NCI-H1694 (cell line): ENCODE measurements around the gene TNNT2.

Experiments used
- DNase-seq: peaks from one replicate; lab custom pipeline; 2025; lab: John Stamatoyannopoulos, UW

TNNT2 gene

DNA sequence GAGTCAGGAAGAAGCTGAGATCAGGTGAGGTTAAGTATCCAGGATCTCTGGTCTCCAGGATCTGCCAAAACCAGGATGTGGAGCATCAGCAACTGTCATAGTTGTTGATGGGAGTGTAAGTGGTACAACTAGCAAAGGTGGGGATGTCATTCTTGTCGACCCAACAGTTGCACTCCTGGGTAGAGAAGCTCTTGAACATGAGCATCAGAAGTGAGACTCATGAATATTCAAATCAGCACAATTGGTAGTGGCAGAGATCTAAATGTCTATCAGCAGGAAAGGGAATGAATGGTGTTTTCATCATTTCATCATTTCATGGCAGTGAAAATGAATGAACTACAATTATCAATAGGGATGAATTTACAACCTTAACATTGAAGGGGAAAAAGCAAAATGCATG is 25.9 kb upstream of the TNNT2 start:
- no peak for DNase-seq

DNA sequence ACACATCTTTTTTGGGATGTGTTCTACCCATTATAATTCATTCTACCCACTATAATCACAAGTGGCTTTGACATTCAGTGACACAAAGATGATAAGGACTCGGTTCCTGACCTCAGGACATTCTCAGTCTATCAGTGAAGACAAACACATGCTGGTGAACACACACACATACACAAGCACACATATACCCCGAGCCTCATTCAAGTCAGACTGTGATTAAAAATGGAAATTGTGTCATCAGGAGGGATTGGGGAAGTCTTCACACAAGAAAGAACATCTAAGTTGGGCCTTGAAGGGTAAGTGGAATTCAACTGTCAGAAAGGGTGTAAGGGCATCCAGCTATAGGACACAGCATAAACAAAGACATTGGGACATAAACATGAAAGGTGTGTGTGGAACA is 24.2 kb upstream of the TNNT2 start:
- no peak for DNase-seq

GRCh38 chr1:201400852-201401230 is 23.4 kb upstream of the TNNT2 start:
- DNase-seq = no peak

DNA sequence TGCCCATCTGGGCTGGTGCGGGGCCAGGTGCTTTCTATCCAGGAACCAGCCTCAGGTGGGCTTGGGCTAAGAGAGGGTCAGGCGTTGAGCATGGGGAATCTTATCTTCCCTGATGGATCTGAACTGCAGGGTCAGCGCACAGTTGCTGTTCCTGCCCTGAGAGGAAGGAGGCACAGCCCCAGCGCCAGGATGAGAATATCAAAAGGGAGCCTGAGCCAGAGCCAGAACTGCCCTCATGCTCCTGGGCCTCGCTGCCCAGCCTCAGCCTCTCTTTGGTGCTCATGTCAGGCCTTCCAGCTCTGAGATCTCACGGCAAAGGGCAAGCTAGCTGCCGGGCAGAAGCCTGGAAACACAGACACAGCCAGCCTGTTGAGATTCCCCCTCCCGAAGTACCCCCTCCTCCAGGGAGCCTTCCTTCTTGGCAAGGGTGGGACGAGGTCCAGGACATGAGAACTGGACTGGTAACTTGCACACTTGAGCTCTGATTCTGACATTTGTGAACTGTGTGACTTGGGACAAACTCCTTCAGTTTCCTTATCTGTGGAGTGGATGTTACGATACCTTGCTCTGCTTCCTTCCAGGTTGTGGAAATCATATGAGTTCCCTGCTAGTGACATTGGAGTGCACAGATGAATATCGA is 22.9 kb upstream of the TNNT2 start:
- DNase-seq = no peak

DNA sequence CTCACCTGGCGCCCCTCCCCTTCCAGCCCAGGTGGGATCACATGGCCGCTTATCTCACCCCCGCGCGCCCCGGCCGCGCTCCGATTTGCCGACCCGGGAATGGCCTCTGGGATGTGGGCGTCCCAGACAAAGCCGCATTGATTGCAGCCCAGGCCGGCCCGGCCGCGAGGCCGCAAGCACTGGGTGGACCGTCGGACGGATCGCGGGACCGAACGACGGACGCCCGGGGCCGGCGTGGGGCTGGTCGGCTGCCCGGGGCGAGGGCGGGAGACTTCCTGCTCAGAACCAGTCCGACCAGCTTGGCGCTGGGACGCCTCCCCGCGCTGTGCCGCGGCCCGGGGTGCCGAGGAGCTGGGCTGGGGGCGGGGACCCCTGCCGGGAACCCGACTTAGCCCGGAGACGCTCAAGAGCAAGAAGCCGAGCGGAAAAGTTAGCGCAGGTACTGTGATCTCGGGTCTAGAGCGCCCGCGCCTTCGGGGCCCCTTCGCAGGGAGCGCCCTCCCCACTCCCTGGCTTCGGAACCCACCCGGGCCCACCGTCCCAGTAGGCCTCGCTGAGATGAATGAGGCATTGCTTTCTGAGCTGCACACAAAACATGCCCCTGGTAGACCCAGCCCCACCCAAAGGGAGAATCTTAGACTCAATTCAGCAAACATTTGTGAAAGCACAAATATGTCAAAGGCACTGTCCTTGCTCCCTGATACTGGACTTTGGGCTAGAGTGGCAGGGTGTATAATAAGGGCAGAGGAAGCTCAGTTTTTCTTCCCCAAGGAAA is 22.1 kb upstream of the TNNT2 start:
- DNase-seq = no peak

DNA sequence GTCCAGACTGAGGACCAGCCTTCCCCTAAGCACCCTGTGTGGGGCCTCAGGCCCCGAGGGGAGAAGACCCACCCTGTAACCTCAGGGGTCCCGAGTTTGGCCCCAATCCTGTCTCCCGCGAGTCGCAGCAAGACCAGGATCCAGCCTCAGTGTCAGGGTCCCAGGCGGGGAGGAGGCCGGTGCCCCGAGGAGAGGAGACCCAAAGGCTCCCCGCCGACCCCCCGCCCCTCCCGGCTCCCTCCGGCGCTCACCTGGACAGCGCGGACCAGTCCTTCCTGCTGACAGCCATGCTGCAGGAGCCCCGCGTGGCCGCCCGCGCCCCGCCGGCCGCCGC is 21.5 kb upstream of the TNNT2 start, which contains the start of gene LAD1:
Gene LAD1, minus strand, starts transcription at position 307 of the 334 bp plus-strand sequence. Its CDS starts 18 bp downstream, at position 289.
- no peak for DNase-seq

- no peak for DNase-seq
Measured at GRCh38 chr1:201397675-201398074, 20.2 kb upstream of the TNNT2 start.

DNA sequence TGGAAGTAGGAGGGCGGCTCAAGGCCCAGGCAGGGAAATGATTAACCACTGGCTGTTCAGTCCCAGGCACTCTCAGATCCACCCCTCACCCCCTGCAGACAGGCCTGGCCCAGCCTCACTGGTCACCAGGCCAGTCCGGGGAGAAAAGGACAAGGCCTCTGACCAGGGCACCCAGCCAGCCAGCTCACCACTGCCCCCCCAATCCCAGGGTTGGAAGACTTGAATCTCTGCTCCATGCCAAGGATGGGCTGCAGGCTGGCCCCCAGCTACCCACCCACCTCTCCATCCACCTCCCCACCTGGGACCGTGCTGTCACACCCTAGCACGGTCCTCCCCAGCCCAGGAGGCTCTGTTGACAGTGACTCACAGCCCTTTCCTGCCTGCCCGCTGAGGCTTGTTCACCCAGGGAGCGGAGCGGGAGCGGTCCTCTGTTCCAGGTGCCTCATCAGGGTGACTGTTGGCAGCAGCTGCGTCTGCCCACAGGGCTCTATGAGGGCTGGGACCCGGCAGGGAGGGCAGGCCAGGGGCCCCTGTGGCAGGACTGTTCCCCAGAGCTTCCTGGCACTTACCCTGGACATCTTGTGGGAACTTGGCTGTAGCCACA is 19.5 kb upstream of the TNNT2 start:
- DNase-seq = no peak

- DNase-seq = no peak
Measured at GRCh38 chr1:201395936-201396335, 18.5 kb upstream of the TNNT2 start.

GRCh38 chr1:201394591-201394990 is 17.1 kb upstream of the TNNT2 start:
- no peak for DNase-seq

- no peak for DNase-seq
Measured at GRCh38 chr1:201393076-201393475, 15.6 kb upstream of the TNNT2 start.

DNA sequence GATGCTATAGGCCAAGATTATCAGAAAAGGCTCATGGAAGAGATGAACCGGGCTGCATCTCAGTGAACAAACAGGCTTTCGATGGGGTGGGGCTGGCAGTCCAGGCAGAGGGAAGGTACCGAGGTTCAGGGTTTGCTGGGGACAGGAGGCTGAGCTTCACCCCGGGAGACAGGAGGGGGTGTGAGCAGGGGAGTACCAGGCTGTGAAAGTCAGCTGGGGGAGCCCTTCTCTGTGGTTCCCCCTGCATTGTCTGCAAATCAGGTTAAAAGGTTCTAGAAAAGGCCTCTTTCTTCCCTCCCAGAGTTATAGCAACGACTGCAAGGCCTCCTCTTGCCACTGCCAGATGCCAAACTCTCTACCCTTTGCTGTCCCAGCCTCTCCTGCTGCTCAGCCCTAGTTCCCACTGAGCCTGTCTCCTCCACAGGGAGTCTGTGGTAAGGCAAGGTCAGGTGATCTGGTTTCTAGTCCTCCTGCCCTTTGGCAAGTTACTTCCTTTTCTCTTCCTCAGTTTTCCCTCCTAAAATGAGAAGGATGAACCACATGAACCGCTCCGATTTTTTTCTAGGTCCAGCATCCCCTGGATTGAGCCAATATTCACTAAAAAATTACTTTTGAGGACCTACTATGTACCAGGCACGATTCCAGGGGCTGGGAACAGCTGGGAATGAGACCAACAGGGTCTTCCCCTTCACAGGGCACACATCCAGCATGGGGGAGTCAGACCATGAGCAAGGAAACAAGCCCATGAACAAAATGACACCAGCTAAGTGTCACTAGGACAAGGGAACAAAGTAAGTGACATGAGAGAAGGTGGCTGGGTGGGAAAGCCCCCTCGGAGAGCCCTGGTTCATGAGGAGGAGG is 14.4 kb upstream of the TNNT2 start:
- no peak for DNase-seq

- no peak for DNase-seq
Measured at GRCh38 chr1:201391225-201391624, 13.7 kb upstream of the TNNT2 start.

DNA sequence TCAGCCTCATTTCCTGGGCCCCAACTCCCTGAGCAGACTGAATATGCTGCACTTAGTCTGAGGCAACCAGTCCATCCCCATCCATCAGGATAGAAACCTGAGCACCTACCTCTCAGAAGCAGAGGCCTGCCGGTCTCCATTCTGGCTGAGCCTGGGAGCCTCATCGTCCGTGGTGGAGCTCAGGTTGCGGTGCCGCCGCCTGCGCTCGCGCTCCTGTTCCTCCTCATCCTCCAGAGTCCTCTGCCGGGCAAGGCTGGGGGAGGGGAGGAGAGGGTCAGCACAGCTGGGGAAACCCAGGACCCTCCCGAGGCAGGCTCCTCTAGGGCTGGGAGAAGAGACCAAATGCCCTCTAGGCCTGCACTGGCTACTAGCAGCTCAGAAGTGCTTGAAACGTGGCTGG is 11.6 kb upstream of the TNNT2 start:
- DNase-seq = no peak

DNA sequence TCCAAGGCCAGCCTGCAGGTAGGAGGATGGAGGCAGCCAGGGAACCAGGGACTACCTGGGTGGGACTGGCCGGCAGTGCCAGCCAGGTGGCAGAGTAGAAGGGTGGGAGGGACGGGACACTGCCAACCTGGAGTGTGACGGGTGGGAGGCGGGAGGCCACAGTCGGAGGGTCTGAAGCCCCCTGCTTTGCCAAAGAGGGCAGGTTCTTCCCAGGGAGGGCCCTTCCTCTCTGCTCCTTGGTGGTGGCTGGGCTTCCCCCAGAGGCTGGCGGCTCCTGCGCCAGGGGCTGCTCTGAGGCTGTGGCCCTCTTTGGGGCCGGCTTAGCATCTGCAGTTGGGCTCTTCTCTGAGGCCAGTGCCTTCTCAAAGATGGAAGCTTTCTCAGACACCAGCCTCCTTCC is 8.7 kb upstream of the TNNT2 start:
- no peak for DNase-seq

GRCh38 chr1:201385299-201385891 is 7.9 kb upstream of the TNNT2 start:
- DNase-seq = peak; percentile 20

DNA sequence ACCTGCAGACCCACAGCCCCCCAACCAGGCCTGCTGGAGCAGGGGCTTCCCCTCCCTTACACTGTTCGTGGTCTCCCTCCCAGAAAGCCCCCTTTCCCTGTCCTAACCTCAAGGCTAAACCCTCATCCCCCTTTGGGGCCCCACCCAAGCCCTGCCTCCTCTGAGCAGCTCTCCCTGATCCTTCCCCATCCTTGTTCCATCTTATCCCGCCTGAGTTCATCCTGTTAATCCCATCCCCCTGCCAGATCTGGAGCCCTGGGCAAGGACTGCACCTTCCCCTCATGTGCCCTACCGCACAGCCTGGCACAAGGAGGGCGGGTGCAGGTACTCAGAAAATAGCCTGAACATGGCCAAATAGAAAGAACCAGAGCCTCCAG is 6.9 kb upstream of the TNNT2 start:
- DNase-seq = no peak

- DNase-seq = peak; percentile 90
Measured at GRCh38 chr1:201383647-201384405, 6.3 kb upstream of the TNNT2 start.

- no peak for DNase-seq
Measured at GRCh38 chr1:201381130-201381529, 3.6 kb upstream of the TNNT2 start.

DNA sequence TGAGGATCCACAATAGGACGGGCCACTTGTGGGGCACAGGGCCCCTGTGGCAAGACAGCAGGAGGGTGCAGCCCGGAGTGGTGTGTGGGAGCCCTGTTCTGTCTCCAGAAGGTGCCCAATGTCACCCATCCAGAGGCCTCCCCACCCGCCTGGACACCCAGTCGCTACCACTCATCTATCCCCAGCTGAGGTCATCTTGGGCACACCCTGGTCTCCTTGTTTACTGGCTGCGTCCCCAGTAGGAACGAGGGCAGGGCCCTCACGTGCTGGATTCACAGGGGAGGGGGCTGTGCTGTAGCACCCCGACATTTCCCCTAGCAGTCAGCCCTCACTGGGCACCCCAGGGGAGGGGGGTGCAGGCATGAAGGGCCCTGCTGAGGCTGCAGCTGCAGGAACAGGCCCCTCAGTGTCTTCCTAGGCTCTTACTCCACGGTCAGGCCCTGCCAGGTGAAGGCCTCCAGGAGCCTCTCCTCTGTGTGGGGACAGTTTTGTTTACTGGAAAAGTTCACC is 2.3 kb upstream of the TNNT2 start:
- DNase-seq = no peak

DNA sequence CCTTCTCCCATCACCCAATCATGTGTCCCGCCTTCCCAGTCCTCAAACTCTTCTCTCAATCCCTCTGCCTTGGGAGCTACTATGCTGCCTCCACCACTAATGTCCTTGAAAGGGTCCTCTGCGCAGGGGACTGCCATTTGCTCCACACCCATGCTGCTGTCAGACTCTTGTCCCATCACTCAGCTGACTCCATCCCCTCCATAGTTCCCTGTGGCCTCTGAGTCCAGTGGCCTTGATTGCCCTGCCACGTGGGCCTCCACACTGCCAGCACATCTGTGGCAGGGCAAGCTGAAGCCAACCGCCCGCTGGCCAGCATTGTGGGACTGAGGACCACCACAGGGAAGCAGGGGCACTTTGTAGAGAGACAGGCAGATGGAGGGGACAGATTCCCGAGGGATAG is 1.3 kb upstream of the TNNT2 start:
- DNase-seq = no peak
